WERI-Rb-1 (cell line): Measurements from ENCODE around the gene SORCS2.
A peak's percentile ranks its signal among the peaks of the same experiment; 100 is the strongest.

Experiments used
- DNase-seq: peaks from one replicate; pipeline ENCODE4 v3.0.0-alpha.2; 2020
- H3K27ac ChIP-seq: fragments of 250-450 bp; sonication (Bioruptor Pico); 2 replicates; pipeline ENCODE4 v1.5.1; 2020; ENCODE audit warnings: mild to moderate bottlenecking, moderate library complexity
- H3K27me3 ChIP-seq: fragments of 250-450 bp; sonication (Bioruptor Pico); 2 replicates; pipeline ENCODE4 v1.5.1; 2021; ENCODE audit warnings: mild to moderate bottlenecking, low read depth, moderate library complexity; ENCODE audit not compliant: insufficient read depth, severe bottlenecking
- H3K36me3 ChIP-seq: fragments of 250-450 bp; sonication (Bioruptor Pico); 2 replicates; pipeline ENCODE4 v1.5.1; 2020; ENCODE audit warnings: mild to moderate bottlenecking, moderate library complexity
- H3K4me3 ChIP-seq: 2 replicates; pipeline ENCODE4 v1.5.1; 2011; ENCODE audit warnings: low read depth, mild to moderate bottlenecking, control low read depth, low read length
- H3K9me3 ChIP-seq: fragments of 250-450 bp; sonication (Bioruptor Pico); 2 replicates; pipeline ENCODE4 v1.5.1; 2021; ENCODE audit warnings: mild to moderate bottlenecking, moderate library complexity; ENCODE audit not compliant: severe bottlenecking
- CTCF ChIP-seq: IDR thresholded peaks from 2 replicates; pipeline ENCODE4 v1.5.1; 2011; ENCODE audit warnings: low read depth, mild to moderate bottlenecking, control low read depth, inconsistent platforms, low read length

Gene SORCS2

GRCh38 chr4:7332216-7333023, 140.1 kb downstream of the SORCS2 start:
- Histone ChIP-seq H3K27ac (no peak overlapping the region), H3K27me3 (no peaks in the 10 kb centered on the region), H3K36me3 (peaks cover 14% of the 10 kb centered on the region), H3K9me3 (no peaks in the 10 kb centered on the region), H3K4me3 (no peak overlapping the region)
- no peak for DNase-seq
- TF ChIP-seq CTCF = no peak

GRCh38 chr4:7333024-7333780, 140.9 kb downstream of the SORCS2 start:
- no peak for DNase-seq
- TF ChIP-seq CTCF = no peak
- Histone ChIP-seq H3K36me3 (peaks cover 13% of the 10 kb centered on the region), H3K27ac (peak overlapping the region; percentile 71), H3K4me3 (no peak overlapping the region), H3K9me3 (no peaks in the 10 kb centered on the region), H3K27me3 (no peaks in the 10 kb centered on the region)

GRCh38 chr4:7333801-7334421, 141.6 kb downstream of the SORCS2 start:
- peak overlapping the region; percentile 71 for H3K27ac ChIP-seq
- TF ChIP-seq CTCF = peak; percentile 62
- H3K9me3 ChIP-seq = no peaks in the 10 kb centered on the region
- H3K27me3 ChIP-seq = no peaks in the 10 kb centered on the region
- no peak overlapping the region for H3K4me3 ChIP-seq
- H3K36me3 ChIP-seq = peaks cover 9% of the 10 kb centered on the region
- DNase-seq = peak; percentile 40

- DNase-seq = peak; percentile 72
- no peaks in the 10 kb centered on the region for H3K9me3 ChIP-seq
- H3K27ac ChIP-seq = peak overlapping the region; percentile 71
- H3K27me3 ChIP-seq = no peaks in the 10 kb centered on the region
- peaks cover 16% of the 10 kb centered on the region for H3K36me3 ChIP-seq
- TF ChIP-seq CTCF = no peak
- no peak overlapping the region for H3K4me3 ChIP-seq
Measured at GRCh38 chr4:7334521-7335275, 142.4 kb downstream of the SORCS2 start.

- H3K36me3 ChIP-seq = peaks cover 17% of the 10 kb centered on the region
- peak overlapping the region; percentile 71 for H3K27ac ChIP-seq
- H3K27me3 ChIP-seq = no peaks in the 10 kb centered on the region
- no peaks in the 10 kb centered on the region for H3K9me3 ChIP-seq
- DNase-seq = peak; percentile 91
- TF ChIP-seq CTCF = peak; percentile 99
- no peak overlapping the region for H3K4me3 ChIP-seq
Measured at GRCh38 chr4:7335344-7336066, 143.2 kb downstream of the SORCS2 start.
